GM23338 (cell line): ENCODE results near the gene SLC6A3. TPM values are rescaled to one million over a fixed set of nuclear protein-coding genes. Genes with fewer than 3 reads are reported as not detected.
"Not testable (repeated sequence)": the region's sequence is repeated elsewhere in the genome, so short reads cannot be mapped to it uniquely, and the experiment has no call there.

ENCODE experiments used
- ATAC-seq: fragments of 200-7000 bp; cut with Tn5 transposase; 3 replicates; pipeline ENCODE4 v1.9.1; 2020
- DNase-seq: peaks from one replicate; pipeline ENCODE4 v3.0.0-alpha.2; 2015; ENCODE audit warnings: low spot score
- H2AFZ ChIP-seq: fragments of 200-600 bp; sonication (generic); 2 replicates; pipeline ENCODE4 v1.8.0; 2016; ENCODE audit warnings: antibody characterized with exemption, mild to moderate bottlenecking, moderate library complexity
- H3F3A ChIP-seq: fragments of 200-600 bp; sonication (generic); replicated peaks from 2 replicates; pipeline ENCODE4 v1.8.0; 2017; ENCODE audit warnings: antibody characterized with exemption, mixed run types, low read depth
- H3K27ac ChIP-seq: fragments of 200-600 bp; sonication (generic); 2 replicates; pipeline ENCODE4 v1.6.1; 2016; ENCODE audit warnings: low read depth
- H3K27me3 ChIP-seq: fragments of 200-600 bp; sonication (generic); 2 replicates; pipeline ENCODE4 v1.8.0; 2016; ENCODE audit warnings: mild to moderate bottlenecking, mixed run types, moderate library complexity; ENCODE audit not compliant: insufficient read depth
- H3K36me3 ChIP-seq: fragments of 200-600 bp; sonication (generic); 2 replicates; pipeline ENCODE4 v1.8.0; 2016; ENCODE audit warnings: mild to moderate bottlenecking; ENCODE audit not compliant: insufficient read depth
- H3K4me1 ChIP-seq: fragments of 200-600 bp; sonication (generic); 2 replicates; pipeline ENCODE4 v1.8.0; 2016; ENCODE audit warnings: mild to moderate bottlenecking, moderate library complexity; ENCODE audit not compliant: insufficient read depth
- H3K4me2 ChIP-seq: fragments of 200-600 bp; sonication (generic); 2 replicates; pipeline ENCODE4 v1.7.1; 2017; ENCODE audit warnings: mixed run types
- H3K4me3 ChIP-seq: fragments of 200-600 bp; sonication (generic); 2 replicates; pipeline ENCODE4 v1.6.1; 2016; ENCODE audit warnings: mixed run types
- H3K79me2 ChIP-seq: fragments of 200-600 bp; sonication (generic); replicated peaks from 2 replicates; pipeline ENCODE4 v1.8.0; 2017; ENCODE audit warnings: mild to moderate bottlenecking; ENCODE audit not compliant: insufficient read depth
- H3K9me2 ChIP-seq: fragments of 200-600 bp; sonication (generic); 2 replicates; pipeline ENCODE4 v1.8.0; 2017; ENCODE audit not compliant: insufficient read depth
- H4K20me1 ChIP-seq: fragments of 200-600 bp; sonication (generic); replicated peaks from 2 replicates; pipeline ENCODE4 v1.8.0; 2017; ENCODE audit warnings: mild to moderate bottlenecking; ENCODE audit not compliant: insufficient read depth
- H3K27ac Mint-ChIP-seq: 2 replicates; pipeline ENCODE4 v1.8.0; 2020; ENCODE audit warnings: inconsistent platforms, mild to moderate bottlenecking, moderate library complexity, mixed read lengths
- H3K27me3 Mint-ChIP-seq: 3 replicates; pipeline ENCODE4 v1.8.0; 2022; ENCODE audit warnings: low read depth, mild to moderate bottlenecking, moderate library complexity, mixed read lengths, inconsistent platforms; ENCODE audit not compliant: insufficient read depth, poor library complexity
- H3K36me3 Mint-ChIP-seq: 3 replicates; pipeline ENCODE4 v1.8.0; 2021; ENCODE audit warnings: low read depth, mild to moderate bottlenecking, inconsistent platforms, moderate library complexity, mixed read lengths
- H3K4me1 Mint-ChIP-seq: 3 replicates; pipeline ENCODE4 v1.8.0; 2020; ENCODE audit warnings: mild to moderate bottlenecking, inconsistent platforms, mixed read lengths
- H3K4me3 Mint-ChIP-seq: 3 replicates; pipeline ENCODE4 v1.8.0; 2021; ENCODE audit warnings: moderate library complexity, mild to moderate bottlenecking, inconsistent platforms, mixed read lengths
- H3K9me3 Mint-ChIP-seq: 3 replicates; pipeline ENCODE4 v1.8.0; 2020; ENCODE audit warnings: moderate library complexity, mild to moderate bottlenecking, inconsistent platforms, mixed read lengths
- JUNB ChIP-seq: IDR thresholded peaks from one replicate; pipeline ENCODE4 v1.6.1; 2016; ENCODE audit warnings: antibody characterized with exemption; ENCODE audit not compliant: unreplicated experiment
- NANOG ChIP-seq: IDR thresholded peaks from 2 replicates; pipeline ENCODE4 v1.6.1; 2016; ENCODE audit warnings: antibody characterized with exemption, borderline replicate concordance
- polyA plus RNA-seq: library from polyadenylated mRNA; unstranded; fragments of >200 nt; fragmentation: Nextera tagmentation; extraction: Ambion mirVana; gene quantifications from 2 replicates; pipeline ENCODE4 v1.2.1, GENCODE V29; 2016
- total RNA-seq: library from RNA; depleted of rRNA; stranded (reverse); fragments of >200 nt; shearing (Covaris generic); gene quantifications from 2 replicates; pipeline ENCODE4 v1.2.3, GENCODE V29; 2014
- TF ChIP-seq, protein P1 (sequence below): IDR thresholded peaks from one replicate; pipeline ENCODE4 v1.6.1; 2018; ENCODE audit warnings: antibody characterized with exemption; ENCODE audit not compliant: unreplicated experiment
- TF ChIP-seq, protein P2 (sequence below), 2 experiments: fragments of 200-600 bp in 1 of 2; sonication (generic) in 1 of 2; conservative IDR thresholded peaks; 2 replicates each; pipeline versions ENCODE4 v1.5.1 to v1.6.1; 2016 to 2017; ENCODE audit warnings: antibody characterized with exemption in 2 of 2, low read depth in 2 of 2, mild to moderate bottlenecking in 2 of 2, moderate library complexity in 1 of 2

SLC6A3 gene
- total and polyA plus RNA-seq, 2 experiments from 2014 or later, result 0.76 to 1.0 TPM

- H2AFZ ChIP-seq, H3K27ac ChIP-seq, H3K4me1 Mint-ChIP-seq, H4K20me1 ChIP-seq, H3K4me1 ChIP-seq, H3K4me3 Mint-ChIP-seq, H3K4me3 ChIP-seq, H3K4me2 ChIP-seq, H3K79me2 ChIP-seq, H3K27ac Mint-ChIP-seq, H3K27me3 ChIP-seq, DNase-seq, H3K9me2 ChIP-seq, ATAC-seq: not testable (repeated sequence)
- Mint-ChIP-seq H3K36me3 (peaks cover 83% of the 10 kb centered on the region), H3K9me3 (peaks cover 49% of the 10 kb centered on the region), H3K27me3 (peaks cover 12% of the 10 kb centered on the region)
- Histone ChIP-seq H3F3A (peaks cover 45% of the 10 kb centered on the region), H3K36me3 (peaks cover 46% of the 10 kb centered on the region)
Observed at GRCh38 chr5:1459435-1459834, 14.2 kb upstream of the SLC6A3 start.

- not testable (repeated sequence) for H3K9me2 ChIP-seq, H4K20me1 ChIP-seq, H3K27ac Mint-ChIP-seq, H2AFZ ChIP-seq, H3K27me3 ChIP-seq, H3K4me1 Mint-ChIP-seq, H3K4me3 Mint-ChIP-seq, H3K4me3 ChIP-seq, ATAC-seq, H3K4me1 ChIP-seq, H3K79me2 ChIP-seq, DNase-seq, H3K27ac ChIP-seq, H3K4me2 ChIP-seq
- Histone ChIP-seq H3K36me3 (peaks cover 15% of the 10 kb centered on the region), H3F3A (peaks cover 31% of the 10 kb centered on the region)
- Mint-ChIP-seq H3K9me3 (peaks cover 72% of the 10 kb centered on the region), H3K36me3 (peaks cover 63% of the 10 kb centered on the region), H3K27me3 (peaks cover 10% of the 10 kb centered on the region)
Observed at GRCh38 chr5:1456110-1456881, 11.1 kb upstream of the SLC6A3 start.

DNA sequence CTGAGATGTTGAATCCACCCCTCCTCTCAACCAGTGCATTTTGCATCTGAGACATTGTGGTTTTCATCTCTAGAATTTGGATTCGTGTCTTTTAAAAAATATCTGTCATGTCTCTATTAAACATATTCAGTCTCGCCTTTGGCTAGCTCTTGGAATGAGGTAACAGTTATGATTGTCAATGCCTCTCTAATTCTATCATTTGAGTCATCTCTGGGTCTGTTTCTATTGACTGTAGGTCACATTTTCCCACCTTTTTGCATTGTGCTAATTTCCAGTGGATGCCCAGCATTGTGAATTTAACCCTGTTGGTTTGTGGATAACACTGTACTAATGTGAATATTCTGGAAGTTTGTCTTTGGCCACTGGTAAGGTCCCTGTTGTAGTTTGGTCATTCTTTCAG lies 8.4 kb upstream of the SLC6A3 start:
- Mint-ChIP-seq H3K36me3 (peaks cover 43% of the 10 kb centered on the region), H3K27ac (no peak overlapping the region), H3K4me3 (no peak overlapping the region), H3K4me1 (no peaks in the 10 kb centered on the region; the same call in 2 of the 3 replicates), H3K27me3 (peaks cover 12% of the 10 kb centered on the region), H3K9me3 (peaks cover 67% of the 10 kb centered on the region)
- no peaks in the 10 kb centered on the region for H3K27me3 ChIP-seq
- no peak overlapping the region for H3K4me3 ChIP-seq
- H4K20me1 ChIP-seq, result no peaks in the 10 kb centered on the region
- no peak overlapping the region for H3K27ac ChIP-seq
- H3F3A ChIP-seq, result peaks cover 8% of the 10 kb centered on the region; the same call in 1 of the 2 replicates
- no peak for DNase-seq
- no peak for ATAC-seq
- H3K4me2 ChIP-seq, result no peak overlapping the region
- H2AFZ ChIP-seq, result no peak overlapping the region
- H3K4me1 ChIP-seq, result no peaks in the 10 kb centered on the region
- H3K79me2 ChIP-seq, result no peaks in the 10 kb centered on the region
- H3K36me3 ChIP-seq, result peaks cover 10% of the 10 kb centered on the region
- H3K9me2 ChIP-seq, result no peaks in the 10 kb centered on the region
- TF ChIP-seq JUNB (no peak), NANOG (no peak)
- TF ChIP-seq, protein P1, sequence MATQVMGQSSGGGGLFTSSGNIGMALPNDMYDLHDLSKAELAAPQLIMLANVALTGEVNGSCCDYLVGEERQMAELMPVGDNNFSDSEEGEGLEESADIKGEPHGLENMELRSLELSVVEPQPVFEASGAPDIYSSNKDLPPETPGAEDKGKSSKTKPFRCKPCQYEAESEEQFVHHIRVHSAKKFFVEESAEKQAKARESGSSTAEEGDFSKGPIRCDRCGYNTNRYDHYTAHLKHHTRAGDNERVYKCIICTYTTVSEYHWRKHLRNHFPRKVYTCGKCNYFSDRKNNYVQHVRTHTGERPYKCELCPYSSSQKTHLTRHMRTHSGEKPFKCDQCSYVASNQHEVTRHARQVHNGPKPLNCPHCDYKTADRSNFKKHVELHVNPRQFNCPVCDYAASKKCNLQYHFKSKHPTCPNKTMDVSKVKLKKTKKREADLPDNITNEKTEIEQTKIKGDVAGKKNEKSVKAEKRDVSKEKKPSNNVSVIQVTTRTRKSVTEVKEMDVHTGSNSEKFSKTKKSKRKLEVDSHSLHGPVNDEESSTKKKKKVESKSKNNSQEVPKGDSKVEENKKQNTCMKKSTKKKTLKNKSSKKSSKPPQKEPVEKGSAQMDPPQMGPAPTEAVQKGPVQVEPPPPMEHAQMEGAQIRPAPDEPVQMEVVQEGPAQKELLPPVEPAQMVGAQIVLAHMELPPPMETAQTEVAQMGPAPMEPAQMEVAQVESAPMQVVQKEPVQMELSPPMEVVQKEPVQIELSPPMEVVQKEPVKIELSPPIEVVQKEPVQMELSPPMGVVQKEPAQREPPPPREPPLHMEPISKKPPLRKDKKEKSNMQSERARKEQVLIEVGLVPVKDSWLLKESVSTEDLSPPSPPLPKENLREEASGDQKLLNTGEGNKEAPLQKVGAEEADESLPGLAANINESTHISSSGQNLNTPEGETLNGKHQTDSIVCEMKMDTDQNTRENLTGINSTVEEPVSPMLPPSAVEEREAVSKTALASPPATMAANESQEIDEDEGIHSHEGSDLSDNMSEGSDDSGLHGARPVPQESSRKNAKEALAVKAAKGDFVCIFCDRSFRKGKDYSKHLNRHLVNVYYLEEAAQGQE, result no peak
- TF ChIP-seq, protein P2, sequence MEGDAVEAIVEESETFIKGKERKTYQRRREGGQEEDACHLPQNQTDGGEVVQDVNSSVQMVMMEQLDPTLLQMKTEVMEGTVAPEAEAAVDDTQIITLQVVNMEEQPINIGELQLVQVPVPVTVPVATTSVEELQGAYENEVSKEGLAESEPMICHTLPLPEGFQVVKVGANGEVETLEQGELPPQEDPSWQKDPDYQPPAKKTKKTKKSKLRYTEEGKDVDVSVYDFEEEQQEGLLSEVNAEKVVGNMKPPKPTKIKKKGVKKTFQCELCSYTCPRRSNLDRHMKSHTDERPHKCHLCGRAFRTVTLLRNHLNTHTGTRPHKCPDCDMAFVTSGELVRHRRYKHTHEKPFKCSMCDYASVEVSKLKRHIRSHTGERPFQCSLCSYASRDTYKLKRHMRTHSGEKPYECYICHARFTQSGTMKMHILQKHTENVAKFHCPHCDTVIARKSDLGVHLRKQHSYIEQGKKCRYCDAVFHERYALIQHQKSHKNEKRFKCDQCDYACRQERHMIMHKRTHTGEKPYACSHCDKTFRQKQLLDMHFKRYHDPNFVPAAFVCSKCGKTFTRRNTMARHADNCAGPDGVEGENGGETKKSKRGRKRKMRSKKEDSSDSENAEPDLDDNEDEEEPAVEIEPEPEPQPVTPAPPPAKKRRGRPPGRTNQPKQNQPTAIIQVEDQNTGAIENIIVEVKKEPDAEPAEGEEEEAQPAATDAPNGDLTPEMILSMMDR (conservative IDR thresholded peaks at IDR 0.05; ENCODE audit: low read depth in 2 of 2), result no peak
